Stimulated activated CD4-positive, alpha-beta T cell treated with anti-CD3 and anti-CD28 coated beads, Interleukin-2, amount 100 ng/mL, for 4 hours (primary cell): ENCODE results near the gene TFPI2.

ENCODE experiments used
- DNase-seq: peaks from one replicate; pipeline ENCODE4 v3.0.0-alpha.2; 2020; ENCODE audit warnings: low read depth

TFPI2 gene

GRCh38 chr7:93906267-93906666 is 15.7 kb upstream of the TFPI2 start, which contains the start of gene GNGT1:
TSS of gene GNGT1 (plus strand) at chr7:93906567. CDS start at chr7:93906747, 180 bp downstream.
- DNase-seq, result no peak

DNA sequence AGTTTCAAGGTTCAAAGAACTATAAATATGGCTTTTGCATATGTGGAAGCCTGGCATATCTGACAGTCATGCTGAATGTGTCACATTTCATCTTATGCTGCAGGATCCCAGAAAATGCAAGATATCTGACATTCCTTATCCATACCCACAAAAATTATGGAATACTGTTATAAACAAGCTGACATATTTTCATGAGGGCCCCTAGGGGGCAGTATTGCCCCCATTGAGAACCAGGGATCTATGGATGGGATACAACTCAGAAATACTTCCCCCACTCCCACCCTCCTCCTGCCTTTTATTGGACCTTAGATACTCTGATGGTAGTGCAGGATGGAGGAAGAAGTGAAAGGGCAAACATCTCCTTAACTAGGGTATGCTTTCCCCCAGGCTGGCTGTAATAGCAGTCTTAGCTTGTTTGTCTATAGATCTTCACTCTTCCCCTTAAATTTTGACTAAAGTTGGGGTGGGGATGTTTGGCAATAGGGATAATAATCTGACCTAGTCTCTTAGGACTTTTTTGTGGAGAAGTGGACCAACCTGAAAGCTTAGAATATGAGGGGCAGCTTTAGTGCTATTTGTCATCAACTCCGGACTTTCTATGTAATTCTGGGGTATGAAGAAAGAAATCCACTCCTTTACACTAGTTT is 12.3 kb upstream of the TFPI2 start:
- DNase-seq, result no peak

- DNase-seq, result no peak
Measured at GRCh38 chr7:93897680-93898079, 7.1 kb upstream of the TFPI2 start.

DNA sequence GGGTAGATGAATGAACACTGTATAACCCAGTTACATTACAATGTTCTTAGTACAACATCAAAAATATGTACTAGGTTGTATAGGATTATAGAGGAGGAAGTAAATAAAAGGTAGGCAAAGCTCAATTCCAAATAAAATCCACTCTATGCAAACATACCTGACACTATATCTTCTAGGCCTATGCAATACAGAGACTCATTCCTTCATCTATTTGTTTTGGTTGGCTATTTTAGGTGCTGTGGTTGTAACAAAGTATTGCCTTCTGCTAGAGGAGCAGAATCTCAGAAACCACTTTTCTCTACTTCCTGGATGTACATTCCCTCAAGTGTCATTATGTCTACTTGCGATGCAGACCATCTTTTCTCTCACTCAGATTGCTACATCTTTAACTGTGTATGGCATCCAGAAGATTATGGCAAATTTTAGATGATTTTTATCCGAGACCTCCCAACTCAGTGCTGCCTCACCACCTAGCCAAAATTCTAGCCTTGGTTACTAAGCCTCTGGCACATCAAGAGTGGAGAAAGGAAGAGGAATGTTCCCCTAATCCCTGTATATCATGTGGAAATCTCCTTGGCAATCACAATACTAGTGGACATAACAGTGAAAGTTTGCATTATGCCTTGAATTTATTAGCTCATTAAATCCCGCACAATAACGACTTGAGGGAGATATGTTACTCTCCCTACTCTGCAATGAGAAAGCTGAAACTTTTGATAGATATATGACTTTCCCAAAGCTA is 5.5 kb upstream of the TFPI2 start:
- no peak for DNase-seq

GRCh38 chr7:93894966-93895640 is 4.5 kb upstream of the TFPI2 start:
- DNase-seq, result no peak

DNA sequence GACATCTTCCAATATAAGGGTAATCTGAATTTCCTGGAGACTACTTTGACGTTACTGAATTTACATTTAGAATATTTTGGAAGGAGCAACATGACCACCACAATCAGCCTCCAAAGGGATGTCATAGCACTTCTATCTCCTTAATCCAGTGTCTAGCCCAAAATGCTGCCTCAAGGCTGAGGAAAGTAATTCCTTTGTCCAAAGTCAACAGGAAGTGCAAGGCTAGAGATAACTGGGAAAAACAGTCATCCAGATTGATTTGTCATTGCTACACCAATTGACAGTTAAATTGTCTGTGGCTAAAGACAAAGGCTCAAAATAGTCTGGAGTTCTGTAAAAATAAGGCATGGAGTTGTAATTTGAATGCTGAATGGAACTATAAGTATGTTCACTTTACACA is 3.9 kb upstream of the TFPI2 start:
- DNase-seq, result no peak

DNA sequence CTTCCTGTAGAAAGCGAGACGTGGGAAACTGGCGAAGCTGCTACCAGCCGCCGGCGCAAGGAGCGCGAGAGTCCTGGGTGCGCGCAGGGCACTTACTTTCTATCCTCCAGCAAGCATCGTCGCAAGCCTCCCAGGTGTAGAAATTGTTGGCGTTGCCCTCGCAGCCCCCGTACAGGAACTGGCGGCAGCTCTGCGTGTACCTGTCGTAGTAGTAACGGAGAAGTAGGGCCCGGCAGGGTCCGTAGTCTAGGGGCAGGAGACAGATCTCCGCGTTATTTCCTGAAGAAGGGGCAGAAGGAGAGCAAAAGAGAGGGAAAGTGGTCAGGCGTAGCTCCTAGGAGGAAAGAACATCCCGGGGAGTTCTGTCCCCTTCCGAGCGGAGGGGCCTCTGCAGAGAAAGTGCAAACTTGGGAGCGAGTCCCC is 501 bp downstream of the TFPI2 start:
- no peak for DNase-seq

DNA sequence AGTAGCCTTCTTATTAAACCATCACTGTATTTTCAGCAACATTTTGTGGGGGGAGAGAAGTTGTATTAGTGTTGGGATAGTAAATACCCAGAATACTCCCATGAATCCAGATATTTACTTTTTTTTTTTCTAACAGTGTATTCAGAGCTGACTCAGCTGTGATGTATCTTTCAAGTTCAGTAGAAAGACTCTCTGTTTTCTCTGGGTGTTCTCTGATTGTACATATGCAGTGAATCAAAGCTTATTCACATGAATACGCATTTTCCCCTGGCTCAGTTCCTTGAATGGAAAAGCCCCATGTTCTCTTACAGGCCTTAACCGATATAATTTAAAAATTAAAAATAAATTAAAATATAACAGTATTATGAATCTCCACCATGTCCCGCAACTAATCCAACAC is 1.3 kb downstream of the TFPI2 start:
- DNase-seq, result no peak

- DNase-seq, result no peak
Measured at GRCh38 chr7:93884541-93884940, 6.0 kb downstream of the TFPI2 start.

- DNase-seq, result no peak
Measured at GRCh38 chr7:93883917-93884345, 6.6 kb downstream of the TFPI2 start.

GRCh38 chr7:93883078-93883916 is 7.3 kb downstream of the TFPI2 start:
- no peak for DNase-seq

DNA sequence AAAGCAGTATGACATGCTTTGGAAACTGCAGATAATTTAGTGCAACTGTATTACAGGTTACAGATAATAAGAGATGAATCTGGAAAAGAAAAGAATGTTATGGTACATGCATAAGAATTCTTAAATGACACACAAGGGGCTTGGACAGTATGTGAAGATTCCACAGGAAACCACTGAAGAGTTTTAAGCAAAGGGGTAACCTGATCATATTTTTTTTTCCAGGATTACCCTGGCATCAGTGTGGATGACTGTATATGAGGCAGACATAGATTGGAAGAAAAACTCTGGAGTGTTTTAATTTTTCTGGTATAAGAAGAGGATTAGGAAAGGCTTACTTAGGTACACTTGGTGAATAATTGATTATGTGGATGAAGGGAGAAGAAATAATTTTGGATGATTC is 8.1 kb downstream of the TFPI2 start:
- no peak for DNase-seq

DNA sequence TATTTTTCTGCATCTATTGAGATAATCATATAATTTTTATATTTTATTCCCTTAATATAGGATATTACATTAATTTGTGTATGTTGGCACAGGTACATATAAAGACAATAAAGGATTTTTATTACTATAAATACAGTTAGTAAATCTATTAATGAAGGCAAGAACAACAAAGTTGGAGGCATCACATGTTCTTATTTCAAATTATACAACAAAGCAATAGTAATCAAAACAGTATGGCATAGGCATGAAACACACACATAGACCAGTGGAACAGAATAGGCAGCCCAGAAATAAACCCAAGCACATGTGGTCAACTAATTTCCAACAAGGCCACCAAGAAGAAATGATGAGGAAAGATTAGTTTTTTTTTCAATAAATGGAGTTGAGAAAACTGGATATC is 11.2 kb downstream of the TFPI2 start:
- no peak for DNase-seq

- no peak for DNase-seq
Measured at GRCh38 chr7:93877742-93878141, 12.8 kb downstream of the TFPI2 start.

- no peak for DNase-seq
Measured at GRCh38 chr7:93873998-93874574, 16.5 kb downstream of the TFPI2 start.

DNA sequence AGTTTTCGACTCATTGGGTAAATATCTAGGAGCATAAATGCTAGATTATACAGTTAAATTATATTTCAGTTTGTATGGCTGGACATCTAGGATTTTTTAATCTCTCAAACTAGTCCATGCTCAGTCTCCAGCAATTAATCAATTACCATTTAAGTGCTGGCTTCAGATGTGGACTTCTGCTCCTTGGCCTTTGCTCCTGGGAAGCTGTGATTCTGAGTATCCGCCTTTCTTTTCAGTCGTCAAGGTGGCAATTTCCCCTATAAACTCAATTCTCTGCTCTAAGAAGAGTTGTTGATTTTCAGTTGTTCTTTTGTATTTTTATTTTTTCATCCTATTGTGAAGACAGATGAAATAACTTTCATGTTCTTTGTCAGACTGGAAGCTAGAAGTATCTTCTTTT is 23.7 kb downstream of the TFPI2 start:
- DNase-seq, result no peak

DNA sequence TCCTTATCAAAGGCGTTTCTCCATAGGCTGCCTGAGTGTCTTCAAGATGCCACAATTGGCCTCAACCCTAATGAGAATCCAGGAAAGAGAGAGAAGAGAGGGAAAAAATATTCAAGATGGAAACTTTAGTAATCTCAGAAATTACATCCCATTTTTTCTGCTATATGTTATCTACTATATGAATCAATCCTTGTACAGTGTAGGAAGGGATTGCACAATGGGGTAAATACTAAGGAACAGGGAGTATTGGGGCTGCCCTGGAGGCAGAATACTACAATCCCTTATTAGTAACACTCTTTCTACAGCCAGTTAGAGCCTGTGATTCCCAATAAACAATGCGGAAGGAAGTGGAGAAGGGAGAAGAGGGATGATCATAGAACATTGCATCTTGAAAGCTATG is 27.9 kb downstream of the TFPI2 start:
- DNase-seq, result no peak

DNA sequence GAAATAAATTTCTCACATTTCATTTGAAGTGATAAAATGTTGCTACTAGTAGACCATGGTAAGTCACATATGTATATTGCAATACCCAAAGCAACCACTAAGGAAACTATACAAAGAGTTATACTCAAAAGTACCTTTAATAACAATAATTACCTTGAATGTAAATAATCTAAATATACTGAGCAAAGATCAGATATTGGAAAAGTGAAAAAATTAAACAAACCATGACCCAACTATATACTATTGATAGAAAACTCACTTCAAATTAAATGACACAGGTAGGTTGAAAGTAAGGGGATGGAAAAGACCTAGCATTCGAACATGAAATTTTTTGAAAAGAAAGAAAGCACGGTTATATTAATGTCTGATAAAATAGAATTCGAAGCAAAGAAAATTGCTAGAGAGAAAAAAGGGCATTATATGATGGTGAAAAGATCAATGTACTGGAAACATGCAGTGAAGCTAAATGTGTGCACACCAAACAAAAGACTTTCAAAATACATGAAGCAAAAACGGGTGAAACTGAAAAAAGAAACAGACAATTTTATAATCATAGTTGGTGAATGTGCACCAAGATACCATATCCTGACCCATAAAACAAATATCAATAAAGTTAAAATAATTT is 29.1 kb downstream of the TFPI2 start:
- no peak for DNase-seq

DNA sequence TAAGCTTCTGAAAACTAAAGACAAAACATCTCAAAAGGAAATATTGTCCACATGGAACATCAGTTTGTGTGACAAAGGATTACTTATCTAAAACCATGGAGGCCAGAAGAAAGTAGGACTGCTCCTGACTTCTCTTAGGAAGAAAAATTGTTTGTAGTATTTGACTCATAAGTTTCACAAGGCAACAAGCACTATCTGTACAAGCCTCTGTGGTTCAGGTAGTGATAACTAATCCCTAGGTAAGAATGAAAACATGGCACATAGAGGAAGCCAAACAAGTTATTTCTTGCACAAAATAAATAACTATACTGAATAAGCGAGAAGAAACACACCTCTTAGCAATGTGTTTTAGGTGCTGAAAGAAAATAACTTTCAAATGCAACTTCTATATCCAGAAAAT is 30.3 kb downstream of the TFPI2 start:
- DNase-seq, result no peak

- no peak for DNase-seq
Measured at GRCh38 chr7:93858857-93859256, 31.7 kb downstream of the TFPI2 start.

DNA sequence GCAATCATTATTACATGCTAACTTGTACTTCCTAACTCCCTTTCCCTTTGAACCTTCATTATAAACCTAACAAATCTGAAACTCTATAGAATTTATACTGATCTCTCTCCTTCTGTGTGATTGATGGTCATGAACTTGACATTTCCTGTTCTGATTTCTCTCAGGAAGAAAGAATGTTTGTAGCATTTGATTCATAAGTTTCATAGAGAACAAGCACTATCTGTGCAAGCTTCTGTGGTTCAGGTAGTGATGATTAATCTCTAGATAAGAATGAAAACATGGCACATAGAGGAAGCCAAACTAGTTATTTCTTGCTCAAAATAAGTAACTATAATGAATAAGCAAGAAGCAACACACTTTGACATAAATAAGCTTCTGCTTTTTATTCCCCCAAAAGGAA is 34.2 kb downstream of the TFPI2 start:
- DNase-seq, result no peak
